ENCODE data around the gene CNIH2.

DNA sequence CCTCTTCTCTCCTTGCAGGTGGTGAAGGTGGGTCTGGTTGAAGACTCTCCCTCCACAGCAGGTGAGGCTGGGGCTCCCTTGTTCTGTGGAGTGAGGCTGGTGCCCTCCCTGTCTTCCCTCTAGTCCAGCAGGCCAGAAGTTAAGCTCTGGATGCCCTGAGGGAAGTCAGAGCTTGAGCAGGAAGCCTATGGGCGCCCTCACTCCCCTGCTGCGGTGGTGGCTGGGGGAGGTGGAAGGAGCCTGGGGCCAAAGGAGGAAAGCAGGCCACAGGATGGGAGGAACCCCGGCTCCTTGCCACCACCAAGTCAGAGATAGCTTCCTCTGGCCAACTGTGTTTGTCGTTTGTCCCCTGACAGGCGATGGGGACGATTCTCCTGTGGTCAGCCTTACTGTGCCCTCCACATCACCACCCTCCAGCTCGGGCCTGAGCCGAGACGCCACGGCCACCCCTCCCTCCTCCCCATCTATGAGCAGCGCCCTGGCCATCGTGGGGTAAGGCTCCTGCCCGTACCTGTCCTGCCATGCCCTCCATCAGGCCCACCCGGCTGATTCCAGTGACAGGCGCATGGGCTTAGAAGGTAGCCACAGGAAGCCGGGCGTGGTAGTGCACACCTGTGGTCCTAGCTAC lies 39.1 kb upstream of the CNIH2 start:
- TF ChIP-seq ZNF654 (tag by site-specific recombination; IDR thresholded peaks at IDR 0.05; ENCODE audit: low read depth) (no peak), YY1 (tag by site-specific recombination; IDR thresholded peaks at IDR 0.05) (no peak), ZNF274 (IDR thresholded peaks at IDR 0.05; ENCODE audit: low read length) (no peak), ZNF274 (tag by site-specific recombination; IDR thresholded peaks at IDR 0.05; ENCODE audit: borderline replicate concordance) (no peak), ZNF157 (tag by site-specific recombination; IDR thresholded peaks at IDR 0.05) (no peak), KLF1 (tag by site-specific recombination; IDR thresholded peaks at IDR 0.05) (no peak), ZNF529 (tag by site-specific recombination; IDR thresholded peaks at IDR 0.05; ENCODE audit: insufficient replicate concordance) (no peak)
- TF ChIP-seq, protein P1, sequence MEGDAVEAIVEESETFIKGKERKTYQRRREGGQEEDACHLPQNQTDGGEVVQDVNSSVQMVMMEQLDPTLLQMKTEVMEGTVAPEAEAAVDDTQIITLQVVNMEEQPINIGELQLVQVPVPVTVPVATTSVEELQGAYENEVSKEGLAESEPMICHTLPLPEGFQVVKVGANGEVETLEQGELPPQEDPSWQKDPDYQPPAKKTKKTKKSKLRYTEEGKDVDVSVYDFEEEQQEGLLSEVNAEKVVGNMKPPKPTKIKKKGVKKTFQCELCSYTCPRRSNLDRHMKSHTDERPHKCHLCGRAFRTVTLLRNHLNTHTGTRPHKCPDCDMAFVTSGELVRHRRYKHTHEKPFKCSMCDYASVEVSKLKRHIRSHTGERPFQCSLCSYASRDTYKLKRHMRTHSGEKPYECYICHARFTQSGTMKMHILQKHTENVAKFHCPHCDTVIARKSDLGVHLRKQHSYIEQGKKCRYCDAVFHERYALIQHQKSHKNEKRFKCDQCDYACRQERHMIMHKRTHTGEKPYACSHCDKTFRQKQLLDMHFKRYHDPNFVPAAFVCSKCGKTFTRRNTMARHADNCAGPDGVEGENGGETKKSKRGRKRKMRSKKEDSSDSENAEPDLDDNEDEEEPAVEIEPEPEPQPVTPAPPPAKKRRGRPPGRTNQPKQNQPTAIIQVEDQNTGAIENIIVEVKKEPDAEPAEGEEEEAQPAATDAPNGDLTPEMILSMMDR (tag by site-specific recombination; IDR thresholded peaks at IDR 0.05): no peak
